Measurements from ENCODE around the gene WNT5A.

Gene WNT5A

DNA sequence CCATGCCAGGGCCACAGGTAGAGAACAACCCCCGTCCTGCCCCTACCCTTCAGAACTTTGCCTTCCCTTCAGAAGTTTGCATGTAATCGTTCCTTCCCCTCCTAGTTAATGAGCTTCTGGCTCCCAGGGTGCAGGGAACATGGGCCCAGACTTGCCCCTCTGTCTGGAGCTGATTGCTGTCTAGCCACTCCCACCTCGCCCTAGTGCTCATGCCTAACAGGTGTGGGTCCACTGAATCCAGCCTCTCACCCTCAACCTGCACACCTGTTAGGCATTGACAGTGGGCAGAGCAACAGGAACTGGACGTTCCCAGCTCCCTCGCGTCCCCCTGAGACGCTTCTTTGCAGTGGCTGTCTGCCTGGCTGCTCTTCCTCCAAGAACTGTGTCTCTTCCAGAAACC is 40.3 kb downstream of the WNT5A start:
- DNase-seq (ENCODE audit: low read depth), result no peak

DNA sequence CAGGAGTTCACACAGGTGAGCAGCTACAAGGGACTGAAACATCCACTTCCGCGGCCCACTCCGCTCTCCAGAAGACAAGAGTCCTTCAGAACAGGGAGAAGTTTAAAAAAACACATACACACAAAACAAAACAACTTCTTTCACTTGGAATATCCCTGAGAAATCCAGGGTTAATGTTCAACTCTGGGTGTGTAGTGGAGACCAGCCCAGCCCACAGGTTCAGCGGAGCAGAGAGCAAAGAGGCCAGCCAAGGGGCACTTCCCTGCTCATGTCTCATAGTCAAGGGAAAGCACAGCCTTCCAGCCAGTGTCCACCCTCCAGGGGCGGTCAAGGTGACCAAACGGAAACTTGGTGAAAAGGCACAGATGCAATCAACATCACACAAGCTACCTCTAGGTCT is 41.6 kb downstream of the WNT5A start:
- DNase-seq (ENCODE audit: low read depth), result no peak

DNA sequence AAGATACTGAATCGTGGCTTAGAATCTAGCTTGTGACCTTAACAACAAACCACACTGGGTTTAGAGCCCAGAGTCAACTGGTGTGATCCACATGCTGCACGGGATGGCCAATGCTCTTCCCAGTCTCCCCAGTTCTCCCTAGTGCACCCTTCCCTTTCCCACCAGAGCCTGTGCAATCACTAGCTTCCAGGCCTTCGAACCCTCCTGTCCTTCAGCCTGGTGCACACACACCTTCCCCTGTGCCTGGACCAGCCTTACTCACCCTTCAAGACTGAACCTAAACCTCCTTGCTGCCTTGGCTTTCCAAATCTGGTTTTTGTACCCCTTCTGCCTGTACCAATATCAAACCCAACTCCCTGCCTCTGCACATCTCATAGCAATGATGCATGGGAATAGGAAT is 43.8 kb downstream of the WNT5A start:
- no peak for DNase-seq (ENCODE audit: low read depth)

DNA sequence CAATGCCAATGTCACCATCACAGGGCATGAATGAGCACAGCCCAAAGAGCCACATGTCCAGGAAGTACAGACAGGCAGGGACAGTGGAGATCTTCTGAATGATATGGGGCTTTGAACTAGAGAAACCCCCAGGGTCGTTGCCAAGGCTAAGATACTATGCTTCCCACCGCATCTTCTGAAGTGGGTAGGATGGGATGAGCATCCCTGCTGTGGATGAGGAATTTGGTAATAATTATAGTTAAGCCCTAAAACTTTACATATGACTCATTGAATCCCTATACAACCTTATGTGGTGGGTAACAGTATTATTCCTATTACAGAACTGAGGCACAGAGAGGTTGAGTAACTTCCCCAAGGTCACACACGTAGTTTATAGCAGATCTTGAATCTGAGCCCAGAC is 44.2 kb downstream of the WNT5A start:
- DNase-seq (ENCODE audit: low read depth), result no peak

DNA sequence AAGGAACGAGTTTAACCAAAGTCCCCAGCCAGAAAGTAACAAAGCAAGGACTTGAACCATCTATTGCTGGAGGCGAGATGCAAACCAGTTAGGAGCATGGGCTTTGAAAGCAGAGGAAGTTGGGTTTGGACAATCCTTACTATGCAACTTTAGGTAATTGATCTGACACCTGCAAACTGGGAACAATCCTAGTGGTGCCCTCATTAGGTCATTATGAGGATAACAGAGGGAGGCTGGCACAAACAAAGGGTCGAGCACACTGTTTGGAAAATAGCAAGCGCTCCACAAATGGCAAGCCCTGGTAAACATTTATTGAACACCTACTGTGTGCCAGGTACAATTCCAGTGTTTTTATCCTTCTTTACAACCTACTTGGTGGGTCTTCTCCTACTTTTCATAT is 45.6 kb downstream of the WNT5A start:
- no peak for DNase-seq (ENCODE audit: low read depth)

DNA sequence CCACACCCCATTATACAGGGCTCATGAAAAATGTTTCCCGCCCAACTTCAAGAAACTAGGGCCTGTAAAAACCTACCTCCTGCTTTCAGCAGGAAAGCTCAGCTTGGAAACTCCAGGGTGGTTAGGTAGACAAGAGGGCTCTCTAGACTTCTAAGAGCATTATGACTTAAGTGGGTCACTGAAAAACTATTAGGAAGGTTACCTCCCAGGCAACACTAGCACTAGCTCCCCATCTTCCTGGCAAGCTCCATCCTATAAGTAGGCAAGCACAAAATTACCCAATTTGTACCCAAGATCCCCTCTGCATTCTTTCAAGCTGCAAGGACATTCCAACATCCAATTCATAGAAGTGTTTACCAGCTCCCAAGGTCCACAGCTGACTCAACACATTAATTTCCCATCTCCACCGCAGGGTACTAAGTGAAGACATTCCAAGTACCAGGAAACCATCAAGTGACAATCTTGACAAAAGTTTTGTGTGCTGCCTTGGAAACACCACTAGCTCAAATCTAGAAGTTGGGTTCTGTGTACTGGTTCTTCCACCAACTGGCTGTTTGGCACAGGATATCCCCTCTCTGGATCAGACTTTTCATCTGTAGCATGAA is 46.9 kb downstream of the WNT5A start:
- no peak for DNase-seq (ENCODE audit: low read depth)

DNA sequence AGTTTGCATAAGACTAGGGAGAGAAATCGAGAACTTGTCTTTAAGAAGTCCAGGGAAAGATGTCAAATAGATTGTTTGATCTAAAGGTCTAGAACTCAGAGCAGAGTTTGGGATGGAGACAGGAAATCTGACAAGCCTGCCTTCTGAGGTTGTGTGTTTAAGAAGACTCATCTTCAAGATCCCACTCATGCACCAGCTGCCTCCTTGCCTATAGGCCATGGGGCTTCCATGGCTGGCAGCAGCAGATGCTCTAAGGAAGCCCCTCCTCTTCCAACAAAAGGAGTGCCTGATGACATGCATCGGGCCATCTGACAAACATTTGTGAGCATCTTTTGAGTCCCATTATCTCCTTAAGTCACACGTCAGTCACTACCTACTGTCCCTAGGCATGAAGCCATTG is 47.4 kb downstream of the WNT5A start:
- DNase-seq (ENCODE audit: low read depth), result no peak

DNA sequence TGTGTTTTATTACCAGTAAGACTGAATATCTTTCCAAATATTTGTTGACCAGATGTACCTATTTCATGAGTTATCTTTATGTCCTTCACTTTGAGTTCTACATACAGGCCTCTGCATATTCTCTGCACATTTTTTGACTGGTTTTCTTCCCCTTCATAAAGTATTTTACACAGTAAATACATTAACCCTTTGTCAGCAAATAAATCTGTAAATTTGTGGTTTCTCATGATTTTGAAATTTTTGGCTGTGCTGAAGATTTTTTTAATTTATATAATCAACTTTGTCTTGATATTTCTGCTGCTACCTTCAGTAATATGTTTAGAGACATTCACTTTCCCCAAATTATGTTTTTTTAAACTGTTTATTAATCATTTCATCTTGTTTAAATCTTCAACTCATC is 50.5 kb downstream of the WNT5A start:
- DNase-seq (ENCODE audit: low read depth), result no peak

DNA sequence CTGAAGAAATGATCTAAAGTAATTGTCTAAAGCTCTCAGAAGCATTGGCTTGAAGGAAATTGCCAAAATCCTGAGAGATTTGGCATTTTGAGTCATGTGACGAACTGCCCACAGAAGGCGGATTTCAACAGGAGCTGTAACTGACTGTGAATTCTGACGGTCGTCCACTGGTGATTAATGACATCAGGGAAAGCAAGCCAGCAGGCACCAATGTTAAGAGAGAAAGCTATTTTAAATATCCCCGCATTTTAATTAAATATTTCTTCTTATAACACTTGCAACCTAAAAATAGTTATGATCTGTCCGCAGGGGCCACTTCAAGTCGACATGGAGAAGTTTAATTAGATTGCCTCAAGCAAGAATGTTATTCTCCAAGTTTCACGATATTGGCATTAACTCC is 51.6 kb downstream of the WNT5A start:
- no peak for DNase-seq (ENCODE audit: low read depth)

DNA sequence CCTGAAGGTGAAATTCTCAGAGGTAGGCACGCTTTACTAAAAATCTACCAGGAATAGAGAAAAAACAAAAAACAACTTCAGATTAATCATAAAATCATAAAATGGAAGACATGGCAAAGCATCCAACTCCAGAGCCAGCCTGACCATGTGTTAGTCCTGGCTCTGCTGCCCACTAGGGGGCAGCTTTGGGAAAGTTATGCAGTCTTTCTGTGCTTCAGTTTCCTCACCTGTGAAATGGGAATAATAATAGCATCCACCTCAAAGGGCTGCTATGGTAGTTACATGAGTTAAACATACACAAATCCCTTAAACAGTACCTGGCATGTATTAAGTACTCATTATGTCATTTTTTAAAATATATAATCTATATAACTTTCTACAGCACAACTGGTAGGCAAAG is 52.3 kb downstream of the WNT5A start:
- peak; percentile 7 for DNase-seq (ENCODE audit: low read depth)

DNA sequence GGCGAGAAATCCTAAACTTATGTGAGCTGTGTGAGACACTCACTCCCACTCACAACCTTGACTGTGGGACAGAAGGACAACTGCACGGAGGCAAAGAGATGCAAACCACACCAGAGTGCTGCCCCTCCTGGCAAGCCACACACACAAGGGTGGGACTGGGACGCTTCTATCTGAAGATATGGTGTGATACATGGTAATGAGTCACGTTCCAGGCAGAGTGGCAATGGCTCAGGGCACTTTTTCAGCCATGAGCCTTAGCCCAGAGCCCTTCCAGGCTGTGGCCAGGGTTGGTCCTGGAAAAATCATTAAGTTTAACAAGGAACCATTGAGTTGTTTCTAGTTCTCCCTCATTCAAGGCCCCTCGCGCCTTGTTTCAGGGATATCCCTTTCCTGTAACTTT is 56.1 kb downstream of the WNT5A start:
- DNase-seq (ENCODE audit: low read depth), result no peak

DNA sequence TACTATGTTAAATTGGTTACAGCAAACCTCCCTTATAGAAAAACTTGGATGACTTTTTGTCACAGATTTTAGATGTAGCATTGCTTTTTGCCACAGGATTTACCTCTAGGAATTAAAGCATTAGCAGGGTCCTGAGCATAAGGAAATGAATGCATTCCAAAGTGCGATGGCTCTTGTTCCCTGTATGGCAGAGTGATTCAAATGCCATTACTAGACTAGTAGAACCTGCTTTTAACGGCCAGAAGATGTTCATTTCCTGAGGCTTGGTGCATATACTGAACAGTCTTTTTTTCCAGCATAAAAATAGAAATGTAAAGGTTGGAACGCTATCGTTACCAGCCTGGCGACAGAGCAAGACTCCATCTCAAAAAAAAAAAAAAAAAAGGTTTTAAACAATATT is 59.4 kb downstream of the WNT5A start:
- no peak for DNase-seq (ENCODE audit: low read depth)

DNA sequence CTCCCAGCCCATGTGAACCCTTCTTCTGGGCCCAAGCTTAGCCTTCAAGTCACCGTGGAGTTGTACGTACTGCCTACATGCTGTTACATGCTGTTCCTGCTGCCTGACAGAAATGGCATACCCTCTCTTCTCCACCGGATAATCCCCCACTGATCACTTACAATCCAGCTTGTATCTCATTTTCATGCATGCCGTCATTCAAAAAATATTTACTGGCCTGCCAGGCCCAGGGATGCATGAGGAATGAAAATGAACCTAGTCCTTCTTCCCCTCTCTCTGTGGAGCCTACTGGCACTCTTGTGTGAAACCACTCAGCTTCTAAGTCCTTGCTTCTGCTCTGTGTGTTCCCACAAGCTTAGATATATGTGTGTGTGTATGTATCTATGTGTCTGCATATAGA is 60.6 kb downstream of the WNT5A start:
- DNase-seq (ENCODE audit: low read depth), result no peak

DNA sequence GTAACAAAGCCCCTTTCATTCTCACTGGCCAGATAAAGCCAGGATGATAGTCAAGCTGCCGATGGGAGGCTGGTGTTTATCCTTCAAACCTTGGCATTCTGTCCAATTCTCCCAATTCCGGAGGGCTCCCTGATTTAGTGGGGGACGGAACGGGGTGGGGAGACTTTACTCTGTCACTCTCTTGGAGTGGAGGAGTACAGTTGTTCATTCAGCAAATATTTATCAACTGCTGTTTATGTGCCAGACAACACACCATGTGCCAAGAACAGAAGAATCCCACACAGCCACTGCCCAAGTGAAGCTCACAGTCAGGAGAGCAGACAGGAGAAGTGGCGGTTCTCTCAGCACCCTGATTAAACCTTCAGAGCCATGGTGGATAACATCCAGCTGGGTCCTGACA is 63.3 kb downstream of the WNT5A start:
- DNase-seq (ENCODE audit: low read depth), result no peak

DNA sequence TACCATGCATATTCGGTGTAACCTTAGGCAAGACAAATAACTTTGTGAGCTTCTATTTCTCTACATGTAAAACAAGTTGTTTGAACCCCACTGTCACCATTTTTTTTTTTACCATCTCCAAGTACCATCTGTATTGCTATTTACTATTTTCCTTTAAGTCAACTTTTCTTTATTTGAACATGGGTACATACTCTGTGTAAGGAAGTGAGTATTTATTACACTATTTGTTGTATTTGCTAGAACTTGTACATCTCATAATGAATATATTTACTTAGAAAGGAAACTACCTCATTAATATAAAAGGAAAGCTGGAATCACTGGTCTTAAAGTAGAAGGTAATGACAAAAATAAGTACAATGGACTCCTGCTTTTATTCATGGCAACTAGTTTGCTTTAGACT is 69.9 kb downstream of the WNT5A start:
- DNase-seq (ENCODE audit: low read depth), result no peak

DNA sequence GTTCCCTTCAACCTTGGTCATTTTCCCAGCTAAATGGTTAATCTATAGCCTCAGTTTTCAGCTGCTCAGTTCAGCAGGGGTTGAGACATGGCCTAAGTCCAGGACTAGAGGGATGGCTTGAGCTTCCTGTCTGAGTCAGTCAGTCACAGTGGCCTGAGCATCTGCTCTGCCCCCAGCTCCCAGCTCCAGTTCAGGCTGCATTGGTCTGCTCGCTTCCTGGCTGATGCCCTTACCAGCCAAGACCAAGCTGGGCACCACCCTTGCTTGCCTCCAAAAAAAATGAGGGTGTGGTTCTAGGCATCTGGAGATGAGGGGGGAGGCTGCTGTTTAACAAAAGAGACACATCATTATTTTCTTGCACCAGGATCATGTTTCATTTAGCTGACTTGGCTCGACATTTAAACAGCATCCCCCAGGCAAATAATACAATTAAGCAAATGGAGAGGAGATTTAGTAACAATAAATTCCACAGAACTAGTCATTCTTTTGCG is 70.7 kb downstream of the WNT5A start:
- peak; percentile 94 for DNase-seq (ENCODE audit: low read depth)
